GM13977 (cell line): ENCODE data around the gene CTIF.

Source experiments
- DNase-seq: peaks from one replicate; pipeline ENCODE4 v3.0.0; 2012; ENCODE audit warnings: low spot score
- in situ Hi-C: fragments of 300-500 bp; cut with MboI; formaldehyde crosslinking; loops from one replicate; pipeline ENCODE4 v1.12.0; 2022; ENCODE audit warnings: low sequenced_read_pairs, low pct_unique_long_range_greater_than_20kb, mixed read lengths, inconsistent platforms; ENCODE audit not compliant: unreplicated experiment
- TF ChIP-seq, protein P1 (sequence below): IDR thresholded peaks from 2 replicates; pipeline ENCODE4 v1.5.1; 2012; ENCODE audit warnings: mild to moderate bottlenecking, control low read depth; ENCODE audit not compliant: insufficient read depth; ENCODE audit errors: extremely low read depth, missing control alignments

Gene CTIF

DNA sequence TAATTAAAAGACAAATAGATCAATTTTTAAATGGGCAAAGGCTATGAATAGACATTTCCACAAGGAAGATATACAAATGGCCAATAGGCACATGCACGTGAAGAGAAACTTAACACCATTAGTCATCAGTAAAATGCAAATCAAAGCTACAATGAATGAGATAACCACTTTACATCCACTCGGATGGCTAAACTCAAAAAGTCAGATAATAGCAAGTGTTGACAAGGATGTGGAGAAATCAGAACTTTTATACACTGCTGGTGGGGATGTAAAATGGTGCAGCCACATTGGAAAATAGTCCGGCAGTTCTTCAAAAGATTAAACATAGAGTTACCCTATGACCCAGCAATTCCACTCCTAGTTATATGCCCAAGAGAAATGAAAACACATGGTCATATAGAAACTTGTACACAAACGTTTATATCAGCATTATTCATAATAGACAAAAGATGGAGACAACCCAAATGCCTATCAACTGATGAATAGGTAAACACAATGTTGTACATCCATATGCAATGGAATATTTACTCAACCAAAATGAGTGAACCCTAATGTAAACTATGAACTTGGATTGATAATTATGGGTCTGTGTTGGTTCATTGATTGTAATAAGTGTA lies 360.8 kb downstream of the CTIF start:
- TF ChIP-seq, protein P1, sequence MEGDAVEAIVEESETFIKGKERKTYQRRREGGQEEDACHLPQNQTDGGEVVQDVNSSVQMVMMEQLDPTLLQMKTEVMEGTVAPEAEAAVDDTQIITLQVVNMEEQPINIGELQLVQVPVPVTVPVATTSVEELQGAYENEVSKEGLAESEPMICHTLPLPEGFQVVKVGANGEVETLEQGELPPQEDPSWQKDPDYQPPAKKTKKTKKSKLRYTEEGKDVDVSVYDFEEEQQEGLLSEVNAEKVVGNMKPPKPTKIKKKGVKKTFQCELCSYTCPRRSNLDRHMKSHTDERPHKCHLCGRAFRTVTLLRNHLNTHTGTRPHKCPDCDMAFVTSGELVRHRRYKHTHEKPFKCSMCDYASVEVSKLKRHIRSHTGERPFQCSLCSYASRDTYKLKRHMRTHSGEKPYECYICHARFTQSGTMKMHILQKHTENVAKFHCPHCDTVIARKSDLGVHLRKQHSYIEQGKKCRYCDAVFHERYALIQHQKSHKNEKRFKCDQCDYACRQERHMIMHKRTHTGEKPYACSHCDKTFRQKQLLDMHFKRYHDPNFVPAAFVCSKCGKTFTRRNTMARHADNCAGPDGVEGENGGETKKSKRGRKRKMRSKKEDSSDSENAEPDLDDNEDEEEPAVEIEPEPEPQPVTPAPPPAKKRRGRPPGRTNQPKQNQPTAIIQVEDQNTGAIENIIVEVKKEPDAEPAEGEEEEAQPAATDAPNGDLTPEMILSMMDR, result no peak
- DNase-seq, result no peak
- in situ Hi-C loops, result no loop called here

DNA sequence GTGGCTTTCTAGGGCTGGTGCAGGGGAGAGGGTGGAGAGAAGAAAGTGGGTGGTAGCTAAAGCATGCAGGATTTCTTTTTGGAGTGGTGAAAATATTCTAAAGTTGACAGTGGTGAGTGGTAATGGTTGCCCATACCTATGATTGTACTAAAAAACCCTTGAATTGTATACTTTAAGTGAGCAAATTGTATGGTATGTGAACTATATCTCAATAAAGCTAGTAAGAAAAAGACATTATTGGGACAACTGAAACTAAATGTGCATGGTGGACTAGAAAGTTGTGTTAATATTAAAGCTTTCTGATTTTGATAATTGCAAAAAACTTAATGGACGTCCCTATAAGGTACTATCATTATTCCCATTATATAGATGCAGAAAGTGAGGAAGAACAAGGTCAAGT lies 361.6 kb downstream of the CTIF start:
- TF ChIP-seq, protein P1, result no peak
- in situ Hi-C loops, result no loop called here
- no peak for DNase-seq

DNA sequence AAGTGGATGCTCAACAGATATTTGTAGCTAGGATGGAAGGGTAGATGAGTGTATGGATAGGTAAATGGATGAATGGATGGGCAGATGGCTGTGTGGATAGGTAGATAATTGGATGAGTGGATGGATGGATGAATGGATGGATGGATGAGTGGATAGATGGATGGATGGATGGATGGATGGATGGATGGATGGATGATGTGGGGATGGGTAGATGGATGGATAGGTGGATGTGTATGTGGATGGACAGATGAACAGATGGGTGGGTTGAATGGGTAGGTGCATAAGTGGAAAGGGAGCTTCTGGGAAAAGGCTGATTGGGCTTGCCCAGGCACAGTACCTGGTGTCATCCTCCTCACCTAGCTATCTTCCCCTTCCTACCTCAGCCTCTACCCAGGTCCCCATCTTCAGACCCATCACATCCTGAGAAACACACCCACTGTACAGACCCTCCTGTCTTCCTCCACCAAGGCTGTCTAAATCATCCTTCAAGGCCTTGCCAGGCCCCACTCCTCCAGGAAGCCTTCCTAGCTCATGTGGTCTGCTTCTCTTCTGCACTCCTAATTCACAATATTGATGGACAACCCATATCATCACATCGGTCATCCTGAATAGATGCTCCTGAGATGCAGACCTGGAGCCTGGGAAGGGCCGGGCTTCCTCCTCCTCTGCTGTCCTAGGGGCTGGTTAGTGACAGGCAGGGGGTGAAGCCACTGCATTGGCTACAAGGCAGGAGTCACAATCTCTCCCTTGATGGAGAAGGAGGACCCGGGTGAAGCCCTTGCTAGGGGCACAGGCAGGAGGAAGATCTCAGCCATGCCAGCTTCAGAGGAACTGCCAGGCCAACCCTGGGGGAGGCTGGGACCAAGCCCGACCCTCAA lies 362.6 kb downstream of the CTIF start:
- DNase-seq, result no peak
- in situ Hi-C loops, result no loop called here
- TF ChIP-seq, protein P1, result no peak

DNA sequence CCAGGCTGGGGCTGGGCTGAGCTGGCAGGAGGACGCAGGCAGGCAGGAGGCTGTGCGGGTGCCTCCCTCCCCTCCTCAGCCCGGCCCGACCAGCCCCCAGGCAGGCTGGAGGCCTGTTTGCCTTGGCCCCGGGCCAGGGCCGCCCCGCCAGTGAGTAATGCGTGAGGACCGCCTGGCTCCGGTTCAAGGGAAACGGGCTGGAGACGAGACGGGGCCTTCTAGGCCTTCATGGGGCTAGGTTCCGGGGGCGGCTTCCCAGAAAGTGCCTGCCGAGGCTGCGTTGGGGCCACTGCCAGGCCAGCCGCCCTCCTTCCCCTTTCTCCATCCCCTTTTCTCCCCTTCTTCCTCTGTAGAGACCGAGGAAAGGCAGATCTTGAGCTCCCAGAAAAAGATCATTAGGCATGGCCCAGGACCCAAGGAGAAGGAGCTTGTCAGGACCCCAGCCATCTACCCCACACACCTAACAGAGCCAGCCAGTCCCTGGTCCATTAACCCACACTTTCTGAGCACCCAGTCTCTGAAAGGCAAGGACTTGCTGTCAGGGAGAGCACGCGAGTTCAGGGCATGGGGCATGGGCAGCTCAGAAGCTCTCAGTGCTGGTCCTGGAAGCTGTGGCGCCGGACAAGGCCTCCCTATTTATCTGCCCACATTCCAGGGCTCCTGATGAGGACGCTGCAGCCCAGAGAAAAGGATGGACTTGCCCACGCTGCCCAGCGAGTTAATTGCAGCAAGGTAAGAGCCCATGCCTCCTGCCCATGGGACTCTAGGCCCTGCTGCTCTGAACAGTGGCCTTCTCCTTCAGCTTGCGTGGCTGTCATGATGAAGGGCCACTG lies 363.4 kb downstream of the CTIF start:
- TF ChIP-seq, protein P1, result no peak
- in situ Hi-C loops, result no loop called here
- no peak for DNase-seq

DNA sequence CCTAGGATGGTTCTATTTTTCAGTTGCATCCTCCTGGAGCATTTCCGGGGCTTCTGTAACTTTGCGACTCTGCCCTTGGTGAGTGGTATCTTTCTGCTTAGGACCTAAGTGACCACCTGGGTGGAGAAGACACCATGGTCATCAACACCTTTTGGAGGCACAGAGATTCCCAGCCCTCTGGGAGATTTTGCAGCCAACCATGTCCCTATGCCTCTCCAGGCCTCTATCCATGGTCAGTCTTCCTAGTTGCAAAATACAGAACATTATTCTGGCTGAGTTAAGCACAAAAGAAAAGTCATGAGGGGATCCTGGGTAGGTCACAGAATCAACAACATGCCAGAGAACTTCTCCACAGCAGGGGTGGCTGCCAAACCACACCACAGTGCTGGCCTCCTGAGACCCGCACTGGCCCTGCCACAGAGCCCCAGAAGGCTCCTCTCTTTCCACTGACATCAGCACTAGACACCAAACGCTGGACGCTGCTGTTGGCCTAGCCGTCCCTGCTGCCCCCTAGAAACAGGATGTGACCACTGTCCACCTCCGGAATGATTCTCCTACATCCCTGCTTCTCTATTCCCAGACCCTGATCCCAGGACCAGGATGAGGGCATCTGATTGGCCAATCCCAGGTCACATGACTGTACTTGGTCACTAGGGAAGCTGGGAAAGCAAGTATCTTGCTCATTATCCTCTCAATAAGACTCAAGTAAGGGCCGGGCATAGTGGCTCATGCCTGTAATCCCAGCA lies 364.2 kb downstream of the CTIF start:
- no peak for DNase-seq
- TF ChIP-seq, protein P1, result no peak
- in situ Hi-C loops, result no loop called here

DNA sequence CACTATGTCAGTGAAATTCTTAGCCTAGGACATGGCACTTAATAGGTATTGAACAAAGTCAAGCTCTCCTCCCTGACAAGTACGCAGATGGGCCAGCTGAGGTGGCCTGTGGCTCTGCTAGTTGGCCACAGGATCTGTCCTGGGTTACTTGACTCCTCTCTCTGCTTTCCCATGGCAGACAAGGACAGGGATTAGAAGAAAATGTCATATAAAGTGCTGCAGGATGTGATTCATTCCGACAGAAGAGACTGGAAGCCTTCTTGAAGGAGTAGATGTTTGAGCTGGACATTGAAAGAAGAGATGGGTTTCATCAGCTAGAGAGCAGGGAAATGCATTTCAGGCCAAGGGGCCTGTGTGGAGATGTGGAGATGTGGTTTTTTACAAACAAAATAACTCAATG lies 365.3 kb downstream of the CTIF start:
- no peak for DNase-seq
- in situ Hi-C loops, result no loop called here
- TF ChIP-seq, protein P1, result no peak
